ENCODE results near the gene TOM1L1.

The TOM1L1 gene

GRCh38 chr17:54985476-54985875 is 84.8 kb downstream of the TOM1L1 start:
- in situ Hi-C loops (cut with MboI; ENCODE audit: low sequenced_read_pairs): loop anchor here (25.0 kb wide), 1 partner anchor 302 kb away; no protein-coding TSS in a partner anchor

- in situ Hi-C loops (cut with MboI; ENCODE audit: low sequenced_read_pairs): loop anchor here (25.0 kb wide), 1 partner anchor 297 kb away; no protein-coding TSS in a partner anchor
These were observed 89.5 kb downstream of the TOM1L1 start for GRCh38 chr17:54990118-54990517.

- in situ Hi-C loops (cut with MboI; ENCODE audit: low sequenced_read_pairs): loop anchor here (25.0 kb wide), 1 partner anchor 296 kb away; no protein-coding TSS in a partner anchor
These were observed 90.9 kb downstream of the TOM1L1 start for GRCh38 chr17:54991567-54991966.

GRCh38 chr17:54992797-54993639 is 92.4 kb downstream of the TOM1L1 start:
- in situ Hi-C loops (cut with MboI; ENCODE audit: low sequenced_read_pairs): loop anchor here (25.0 kb wide), 1 partner anchor 294 kb away; no protein-coding TSS in a partner anchor

GRCh38 chr17:54996441-54996840 is 95.8 kb downstream of the TOM1L1 start:
- in situ Hi-C loops (cut with MboI; ENCODE audit: low sequenced_read_pairs): loop anchor here (25.0 kb wide), 1 partner anchor 291 kb away; no protein-coding TSS in a partner anchor

- in situ Hi-C loops (cut with MboI; ENCODE audit: low sequenced_read_pairs): no loop called here
These were observed 101.8 kb downstream of the TOM1L1 start for GRCh38 chr17:55002458-55002857.

GRCh38 chr17:55004484-55004883 is 103.8 kb downstream of the TOM1L1 start:
- in situ Hi-C loops (cut with MboI; ENCODE audit: low sequenced_read_pairs): no loop called here

GRCh38 chr17:55005520-55005919 is 104.9 kb downstream of the TOM1L1 start:
- in situ Hi-C loops (cut with MboI; ENCODE audit: low sequenced_read_pairs): no loop called here
